Lower lobe of right lung (tissue), 2 donors: Measurements from ENCODE around the gene OLA1. TPM values are rescaled to one million over a fixed set of nuclear protein-coding genes. Genes with fewer than 3 reads are reported as not detected.

Experiments used
- ATAC-seq, 2 donors: fragments of 200-7000 bp; cut with Tn5 transposase; one replicate each; pipeline ENCODE4 v1.9.1; 2020 to 2022; ENCODE audit warnings: mild to moderate bottlenecking in 2 of 2, moderate library complexity in 2 of 2
- DNase-seq: peaks from one replicate; pipeline ENCODE4 v3.0.0-alpha.2; 2020
- H3K27ac ChIP-seq: fragments of 200-600 bp; one replicate; pipeline ENCODE4 v1.8.0; 2022
- H3K27me3 ChIP-seq: fragments of 200-600 bp; one replicate; pipeline ENCODE4 v1.8.0; 2022; ENCODE audit warnings: low read depth
- H3K36me3 ChIP-seq: fragments of 200-600 bp; one replicate; pipeline ENCODE4 v1.8.0; 2022; ENCODE audit warnings: mild to moderate bottlenecking
- H3K4me1 ChIP-seq: fragments of 200-600 bp; one replicate; pipeline ENCODE4 v1.8.0; 2022
- H3K4me3 ChIP-seq: fragments of 200-600 bp; one replicate; pipeline ENCODE4 v1.8.0; 2022; ENCODE audit warnings: mild to moderate bottlenecking
- H3K9me3 ChIP-seq: fragments of 200-600 bp; one replicate; pipeline ENCODE4 v1.8.0; 2022
- intact Hi-C: fragments of 100-400 bp; cut with DNase I; formaldehyde crosslinking; loops from one replicate; pipeline ENCODE4 v1.11.0; 2022
- total RNA-seq: library from RNA; stranded (reverse); fragmentation: NEBNext Ultra II Directional; extraction: Animal tissue kit (Norgen Biotek cat#: 25700); gene quantifications from one replicate; pipeline ENCODE4 v1.2.1, GENCODE V29; 2021
- TF ChIP-seq, protein P1 (sequence below): fragments of 200-600 bp; IDR thresholded peaks from one replicate; pipeline ENCODE4 v1.8.0; 2022; ENCODE audit warnings: antibody characterized with exemption, mild to moderate bottlenecking
- donor health status: DM: no; HTN: yes; CAD: no; lungs with severe emphysema.

The OLA1 gene
- total RNA-seq, 1 donor from 2014 or later, result 49.8 TPM

DNA sequence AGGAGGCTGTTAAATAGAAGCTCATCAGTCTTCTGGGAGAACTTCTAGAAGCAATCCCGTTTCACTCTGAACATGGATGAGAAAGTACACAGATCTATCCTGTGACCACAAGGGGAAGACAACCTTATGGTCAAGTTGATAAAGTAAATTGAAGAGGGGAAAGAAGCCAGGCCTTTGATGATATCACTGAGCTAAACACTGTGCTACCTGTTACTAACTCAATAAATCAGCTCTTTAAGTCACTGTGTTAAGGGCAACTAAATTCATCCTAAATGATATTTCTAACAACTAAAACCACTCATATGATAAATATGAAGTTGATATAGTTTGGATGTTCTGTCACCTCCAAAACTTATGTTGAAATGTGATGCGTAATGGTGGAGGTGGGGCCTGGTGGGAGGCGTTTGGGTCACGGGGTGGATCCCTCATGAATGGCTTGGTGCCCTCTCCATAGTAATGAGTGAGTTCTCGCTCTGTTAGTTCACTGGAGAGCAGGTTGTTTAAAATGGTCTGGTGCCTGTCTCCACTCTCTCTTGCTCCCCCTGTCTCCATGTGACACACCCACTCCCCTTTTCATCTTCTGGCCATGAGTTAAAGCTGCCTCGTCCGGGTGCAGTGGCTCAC is 23.6 kb downstream of the OLA1 start:
- TF ChIP-seq, protein P1, sequence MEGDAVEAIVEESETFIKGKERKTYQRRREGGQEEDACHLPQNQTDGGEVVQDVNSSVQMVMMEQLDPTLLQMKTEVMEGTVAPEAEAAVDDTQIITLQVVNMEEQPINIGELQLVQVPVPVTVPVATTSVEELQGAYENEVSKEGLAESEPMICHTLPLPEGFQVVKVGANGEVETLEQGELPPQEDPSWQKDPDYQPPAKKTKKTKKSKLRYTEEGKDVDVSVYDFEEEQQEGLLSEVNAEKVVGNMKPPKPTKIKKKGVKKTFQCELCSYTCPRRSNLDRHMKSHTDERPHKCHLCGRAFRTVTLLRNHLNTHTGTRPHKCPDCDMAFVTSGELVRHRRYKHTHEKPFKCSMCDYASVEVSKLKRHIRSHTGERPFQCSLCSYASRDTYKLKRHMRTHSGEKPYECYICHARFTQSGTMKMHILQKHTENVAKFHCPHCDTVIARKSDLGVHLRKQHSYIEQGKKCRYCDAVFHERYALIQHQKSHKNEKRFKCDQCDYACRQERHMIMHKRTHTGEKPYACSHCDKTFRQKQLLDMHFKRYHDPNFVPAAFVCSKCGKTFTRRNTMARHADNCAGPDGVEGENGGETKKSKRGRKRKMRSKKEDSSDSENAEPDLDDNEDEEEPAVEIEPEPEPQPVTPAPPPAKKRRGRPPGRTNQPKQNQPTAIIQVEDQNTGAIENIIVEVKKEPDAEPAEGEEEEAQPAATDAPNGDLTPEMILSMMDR, result no peak
- DNase-seq (no peak), ATAC-seq (no peak)
- H3K27me3 ChIP-seq, result no peaks in the 10 kb centered on the region
- H3K4me3 ChIP-seq, result no peak overlapping the region
- no peaks in the 10 kb centered on the region for H3K4me1 ChIP-seq
- H3K27ac ChIP-seq, result no peak overlapping the region
- H3K9me3 ChIP-seq, result no peaks in the 10 kb centered on the region
- H3K36me3 ChIP-seq, result peaks cover 27% of the 10 kb centered on the region
- intact Hi-C loops, result no loop called here

DNA sequence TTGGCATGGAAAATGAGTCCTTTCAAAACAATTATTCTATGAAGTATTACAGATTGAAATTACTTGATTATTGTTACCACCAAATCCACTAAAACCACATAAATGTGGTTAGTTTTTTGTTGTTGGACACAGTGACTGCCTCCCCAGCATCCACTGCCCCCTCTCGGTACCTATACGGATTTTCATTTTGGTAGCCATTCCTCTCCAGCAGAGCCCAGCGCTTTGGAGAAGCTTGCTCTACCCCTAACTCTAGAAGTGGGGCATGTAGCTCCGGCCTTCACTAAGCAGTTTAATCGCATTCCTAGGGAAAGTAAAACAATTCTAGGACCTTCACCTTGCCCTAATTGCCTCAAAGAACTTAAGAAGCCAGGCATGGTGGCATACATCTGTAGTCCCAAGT is 24.2 kb downstream of the OLA1 start:
- ATAC-seq (no peak), DNase-seq (no peak)
- Histone ChIP-seq H3K36me3 (peaks cover 25% of the 10 kb centered on the region), H3K4me3 (no peak overlapping the region), H3K4me1 (no peaks in the 10 kb centered on the region), H3K27ac (no peak overlapping the region), H3K27me3 (no peaks in the 10 kb centered on the region), H3K9me3 (no peaks in the 10 kb centered on the region)
- TF ChIP-seq, protein P1, result no peak
- intact Hi-C loops, result no loop called here

DNA sequence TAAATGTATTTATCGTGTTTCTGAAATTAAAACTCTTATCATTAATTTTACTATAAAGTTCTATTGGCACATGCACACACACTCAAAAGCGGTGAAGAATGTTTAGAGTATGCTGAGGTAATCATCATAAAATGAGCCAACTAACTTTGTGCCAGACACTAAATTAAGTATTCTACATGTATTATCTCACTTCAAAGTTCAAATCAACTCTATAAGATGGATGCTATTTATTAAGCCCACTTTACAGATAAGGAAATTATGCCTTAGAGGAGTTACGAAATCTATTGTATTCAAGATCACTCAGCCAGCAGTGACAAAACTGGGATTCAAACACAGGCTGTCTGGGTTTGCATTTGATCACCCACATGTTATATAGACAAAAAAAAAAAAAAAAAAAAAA is 24.9 kb downstream of the OLA1 start:
- no peaks in the 10 kb centered on the region for H3K9me3 ChIP-seq
- H3K27me3 ChIP-seq, result no peaks in the 10 kb centered on the region
- TF ChIP-seq, protein P1, result no peak
- H3K36me3 ChIP-seq, result peaks cover 20% of the 10 kb centered on the region
- intact Hi-C loops, result no loop called here
- H3K4me3 ChIP-seq, result no peak overlapping the region
- H3K27ac ChIP-seq, result no peak overlapping the region
- no peaks in the 10 kb centered on the region for H3K4me1 ChIP-seq
- ATAC-seq, result no peak
- no peak for DNase-seq

DNA sequence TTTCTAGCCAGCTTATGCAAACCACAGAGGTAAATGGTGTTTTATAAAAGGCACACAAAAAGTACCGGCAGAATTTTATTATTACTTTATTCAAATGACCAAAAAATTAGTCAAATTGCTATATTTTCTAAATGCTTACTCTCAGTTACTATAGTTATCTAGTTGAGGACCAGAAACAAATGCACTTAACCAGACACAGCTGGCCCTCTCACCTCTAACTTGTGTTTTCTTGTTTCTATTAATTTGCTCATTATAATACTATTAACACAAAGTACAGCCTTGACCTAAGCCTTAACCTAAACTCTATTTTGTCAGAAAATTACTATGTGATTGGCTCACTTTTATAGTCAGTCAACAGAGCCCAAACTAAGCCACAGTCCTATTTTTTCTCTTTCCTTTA is 26.2 kb downstream of the OLA1 start:
- DNase-seq, result no peak
- Histone ChIP-seq H3K27ac (no peak overlapping the region), H3K4me1 (no peaks in the 10 kb centered on the region), H3K4me3 (no peak overlapping the region), H3K9me3 (no peaks in the 10 kb centered on the region), H3K36me3 (peaks cover 13% of the 10 kb centered on the region), H3K27me3 (no peaks in the 10 kb centered on the region)
- no peak for ATAC-seq
- TF ChIP-seq, protein P1, result no peak
- intact Hi-C loops, result no loop called here

DNA sequence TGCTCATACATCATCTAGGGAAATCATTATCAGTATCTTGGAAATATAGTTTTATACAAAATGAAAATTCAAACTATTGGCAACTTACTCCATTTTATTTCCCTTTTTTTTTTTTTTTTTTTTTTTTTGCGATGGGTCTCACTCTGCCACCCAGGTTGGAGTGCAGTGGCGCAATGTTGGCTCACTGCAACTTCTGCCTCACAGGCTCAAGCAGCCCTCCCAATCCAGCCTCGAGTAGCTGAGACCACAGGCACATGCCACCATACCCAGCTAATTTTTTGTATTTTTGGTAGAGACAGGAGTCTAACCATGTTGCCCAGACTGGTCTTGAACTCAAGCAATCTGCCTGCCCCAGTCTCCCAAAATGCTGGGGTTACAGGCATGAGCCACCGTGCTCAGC is 29.0 kb downstream of the OLA1 start:
- TF ChIP-seq, protein P1, result no peak
- intact Hi-C loops, result no loop called here

More for the DNA sequence above, 29.0 kb downstream of the OLA1 start:
- Histone ChIP-seq H3K27me3 (no peaks in the 10 kb centered on the region), H3K27ac (no peak overlapping the region), H3K36me3 (peaks cover 9% of the 10 kb centered on the region), H3K9me3 (no peaks in the 10 kb centered on the region), H3K4me1 (no peaks in the 10 kb centered on the region), H3K4me3 (no peak overlapping the region)
- ATAC-seq (no peak), DNase-seq (no peak)
